Breast epithelium (tissue), 3 donors: ENCODE data around the gene PIAS1.

ENCODE experiments used
- POLR2A ChIP-seq: fragments of 450-650 bp; IDR thresholded peaks from one replicate; pipeline ENCODE4 v1.6.1; 2016; ENCODE audit warnings: antibody characterized with exemption, mild to moderate bottlenecking, moderate library complexity
- POLR2AphosphoS5 ChIP-seq, 3 donors: sonication (generic); formaldehyde crosslinking; IDR thresholded peaks; one replicate each; pipeline ENCODE4 v1.6.1; 2017; ENCODE audit warnings: antibody characterized with exemption in 3 of 3
- TF ChIP-seq, protein P1 (sequence below), 3 donors: fragments of 450-650 bp; IDR thresholded peaks; one replicate each; pipeline ENCODE4 v1.5.1; 2016 to 2017; ENCODE audit warnings: antibody characterized with exemption in 3 of 3, mild to moderate bottlenecking in 3 of 3, moderate library complexity in 3 of 3

DNA sequence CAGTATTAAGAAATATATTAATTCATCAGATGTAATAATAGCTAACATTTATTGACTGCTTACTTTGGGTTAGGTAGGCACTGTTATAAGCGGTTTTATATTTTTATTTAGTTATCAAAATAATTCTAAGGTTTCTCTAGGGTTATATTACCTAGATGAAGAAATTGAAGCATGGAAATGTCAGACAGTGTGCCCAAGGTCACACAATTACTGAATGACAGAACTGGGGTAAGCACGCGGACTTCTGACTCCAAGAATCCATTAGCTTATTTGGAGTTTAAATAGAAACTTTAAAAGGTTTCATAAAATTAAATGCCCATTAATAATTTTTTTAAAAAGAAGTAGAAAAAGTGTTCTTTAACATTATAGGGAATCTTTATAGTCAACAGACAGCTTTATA is 76.7 kb downstream of the PIAS1 start:
- TF ChIP-seq, protein P1, sequence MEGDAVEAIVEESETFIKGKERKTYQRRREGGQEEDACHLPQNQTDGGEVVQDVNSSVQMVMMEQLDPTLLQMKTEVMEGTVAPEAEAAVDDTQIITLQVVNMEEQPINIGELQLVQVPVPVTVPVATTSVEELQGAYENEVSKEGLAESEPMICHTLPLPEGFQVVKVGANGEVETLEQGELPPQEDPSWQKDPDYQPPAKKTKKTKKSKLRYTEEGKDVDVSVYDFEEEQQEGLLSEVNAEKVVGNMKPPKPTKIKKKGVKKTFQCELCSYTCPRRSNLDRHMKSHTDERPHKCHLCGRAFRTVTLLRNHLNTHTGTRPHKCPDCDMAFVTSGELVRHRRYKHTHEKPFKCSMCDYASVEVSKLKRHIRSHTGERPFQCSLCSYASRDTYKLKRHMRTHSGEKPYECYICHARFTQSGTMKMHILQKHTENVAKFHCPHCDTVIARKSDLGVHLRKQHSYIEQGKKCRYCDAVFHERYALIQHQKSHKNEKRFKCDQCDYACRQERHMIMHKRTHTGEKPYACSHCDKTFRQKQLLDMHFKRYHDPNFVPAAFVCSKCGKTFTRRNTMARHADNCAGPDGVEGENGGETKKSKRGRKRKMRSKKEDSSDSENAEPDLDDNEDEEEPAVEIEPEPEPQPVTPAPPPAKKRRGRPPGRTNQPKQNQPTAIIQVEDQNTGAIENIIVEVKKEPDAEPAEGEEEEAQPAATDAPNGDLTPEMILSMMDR (IDR thresholded peaks at IDR 0.05), result no peak
- TF ChIP-seq POLR2A (no peak), POLR2AphosphoS5 (IDR thresholded peaks at IDR 0.05) (no peak)
